Measurements from ENCODE around the gene NIPBL. TPM values are rescaled to one million over a fixed set of nuclear protein-coding genes. Genes with fewer than 3 reads are reported as not detected.
"Not testable (repeated sequence)": the region's sequence is repeated elsewhere in the genome, so short reads cannot be mapped to it uniquely, and the experiment has no call there.

NIPBL gene
- total RNA-seq, 1 donor from 2014 or later = 63.0 TPM

- Histone ChIP-seq H3K36me3 (peaks cover 17% of the 10 kb centered on the region), H3K27me3 (no peaks in the 10 kb centered on the region), H3K27ac (no peak overlapping the region), H3K9me3 (no peaks in the 10 kb centered on the region), H3K4me1 (no peaks in the 10 kb centered on the region), H3K4me3 (no peak overlapping the region)
- intact Hi-C loops (cut with DNase I) = no loop called here
- no peak for DNase-seq
- ATAC-seq = no peak
- TF ChIP-seq, protein P1, sequence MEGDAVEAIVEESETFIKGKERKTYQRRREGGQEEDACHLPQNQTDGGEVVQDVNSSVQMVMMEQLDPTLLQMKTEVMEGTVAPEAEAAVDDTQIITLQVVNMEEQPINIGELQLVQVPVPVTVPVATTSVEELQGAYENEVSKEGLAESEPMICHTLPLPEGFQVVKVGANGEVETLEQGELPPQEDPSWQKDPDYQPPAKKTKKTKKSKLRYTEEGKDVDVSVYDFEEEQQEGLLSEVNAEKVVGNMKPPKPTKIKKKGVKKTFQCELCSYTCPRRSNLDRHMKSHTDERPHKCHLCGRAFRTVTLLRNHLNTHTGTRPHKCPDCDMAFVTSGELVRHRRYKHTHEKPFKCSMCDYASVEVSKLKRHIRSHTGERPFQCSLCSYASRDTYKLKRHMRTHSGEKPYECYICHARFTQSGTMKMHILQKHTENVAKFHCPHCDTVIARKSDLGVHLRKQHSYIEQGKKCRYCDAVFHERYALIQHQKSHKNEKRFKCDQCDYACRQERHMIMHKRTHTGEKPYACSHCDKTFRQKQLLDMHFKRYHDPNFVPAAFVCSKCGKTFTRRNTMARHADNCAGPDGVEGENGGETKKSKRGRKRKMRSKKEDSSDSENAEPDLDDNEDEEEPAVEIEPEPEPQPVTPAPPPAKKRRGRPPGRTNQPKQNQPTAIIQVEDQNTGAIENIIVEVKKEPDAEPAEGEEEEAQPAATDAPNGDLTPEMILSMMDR (IDR thresholded peaks at IDR 0.05) = no peak
Measured at GRCh38 chr5:37075399-37075950, 198.9 kb downstream of the NIPBL start.

GRCh38 chr5:37077146-37077545 lies 200.6 kb downstream of the NIPBL start:
- ATAC-seq (no peak), DNase-seq (no peak)
- H3K27ac ChIP-seq = no peak overlapping the region
- no peaks in the 10 kb centered on the region for H3K4me1 ChIP-seq
- no peaks in the 10 kb centered on the region for H3K9me3 ChIP-seq
- intact Hi-C loops (cut with DNase I) = no loop called here
- TF ChIP-seq, protein P1 (IDR thresholded peaks at IDR 0.05) = no peak
- H3K36me3 ChIP-seq = peaks cover 17% of the 10 kb centered on the region
- H3K4me3 ChIP-seq = no peak overlapping the region
- H3K27me3 ChIP-seq = no peaks in the 10 kb centered on the region

GRCh38 chr5:37080697-37081096 lies 204.1 kb downstream of the NIPBL start:
- H3K27ac ChIP-seq = no peak overlapping the region
- H3K4me3 ChIP-seq = no peak overlapping the region
- no peak for ATAC-seq
- no peaks in the 10 kb centered on the region for H3K27me3 ChIP-seq
- peaks cover 24% of the 10 kb centered on the region for H3K36me3 ChIP-seq
- H3K9me3 ChIP-seq = no peaks in the 10 kb centered on the region
- intact Hi-C loops (cut with DNase I) = no loop called here
- TF ChIP-seq, protein P1 (IDR thresholded peaks at IDR 0.05) = no peak
- no peaks in the 10 kb centered on the region for H3K4me1 ChIP-seq
- DNase-seq = no peak

- ATAC-seq; H3K27ac ChIP-seq; intact Hi-C loops (cut with DNase I); H3K9me3 ChIP-seq; H3K27me3 ChIP-seq; DNase-seq; H3K4me3 ChIP-seq; H3K4me1 ChIP-seq: not testable (repeated sequence)
- peaks cover 24% of the 10 kb centered on the region for H3K36me3 ChIP-seq
Measured at GRCh38 chr5:37082977-37083376, 206.4 kb downstream of the NIPBL start.

- H3K27ac ChIP-seq; H3K4me1 ChIP-seq; ATAC-seq; H3K4me3 ChIP-seq; H3K27me3 ChIP-seq; H3K9me3 ChIP-seq; H3K36me3 ChIP-seq; intact Hi-C loops (cut with DNase I); DNase-seq: not testable (repeated sequence)
Measured at GRCh38 chr5:37086026-37086425, 209.5 kb downstream of the NIPBL start.

DNA sequence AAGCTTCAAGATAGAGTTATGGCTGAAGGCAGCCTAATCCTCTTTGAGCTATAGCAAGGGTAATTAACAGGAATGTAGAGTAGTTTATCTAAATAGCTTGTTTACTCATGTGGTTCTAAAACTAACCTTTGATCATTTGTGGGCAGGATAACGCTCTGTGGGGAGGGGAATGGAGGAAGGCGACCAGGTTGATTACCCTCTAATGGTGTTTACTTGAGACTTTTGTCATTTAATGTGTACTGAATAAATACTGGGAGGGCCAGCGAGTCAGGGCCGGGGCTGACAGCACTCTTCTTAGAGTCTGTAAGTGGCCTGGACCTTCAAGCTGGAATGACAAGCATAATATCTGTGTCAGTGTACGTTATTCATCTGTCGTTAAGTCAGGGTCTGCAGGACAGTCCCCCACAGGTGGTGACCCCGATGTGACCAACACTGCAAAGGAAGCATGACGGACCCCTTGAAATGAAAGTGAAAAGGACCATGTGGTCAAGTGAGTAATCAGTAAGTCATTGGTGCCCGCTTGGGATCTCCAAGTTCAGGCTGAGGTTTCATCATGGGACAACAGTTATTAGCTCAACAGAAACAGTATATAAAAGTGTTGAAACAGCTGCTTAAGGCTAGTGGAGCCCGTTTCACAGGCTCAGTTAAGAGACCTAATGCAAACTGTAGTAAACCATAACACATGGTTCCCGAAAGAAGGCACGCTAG lies 210.1 kb downstream of the NIPBL start:
- DNase-seq (no peak), ATAC-seq (no peak)
- TF ChIP-seq, protein P1 (IDR thresholded peaks at IDR 0.05) = no peak
- Histone ChIP-seq H3K36me3 (peaks cover 7% of the 10 kb centered on the region), H3K4me1 (no peaks in the 10 kb centered on the region), H3K4me3 (no peak overlapping the region), H3K27ac (no peak overlapping the region), H3K9me3 (no peaks in the 10 kb centered on the region), H3K27me3 (no peaks in the 10 kb centered on the region)
- intact Hi-C loops (cut with DNase I) = no loop called here
